Gastrocnemius medialis (tissue), 4 donors: ENCODE data around the gene PKP4.

Experiments used
- POLR2A ChIP-seq, 2 donors: fragments of 450-650 bp; IDR thresholded peaks; one replicate each; pipeline ENCODE4 v1.6.1; 2017; ENCODE audit warnings: antibody characterized with exemption in 2 of 2, mild to moderate bottlenecking in 2 of 2, moderate library complexity in 2 of 2
- TF ChIP-seq, protein P1 (sequence below), 5 experiments: fragments of 450-650 bp in 3 of 5; fragments of 200-600 bp in 2 of 5; sonication (generic) in 2 of 5; IDR thresholded peaks in 4 of 5; conservative IDR thresholded peaks in 1 of 5; 1 replicate in 4 of 5; 2 replicates in 1 of 5; pipeline ENCODE4 v1.5.1; 2016 to 2019; ENCODE audit warnings: antibody characterized with exemption in 5 of 5, mild to moderate bottlenecking in 3 of 5, moderate library complexity in 3 of 5

DNA sequence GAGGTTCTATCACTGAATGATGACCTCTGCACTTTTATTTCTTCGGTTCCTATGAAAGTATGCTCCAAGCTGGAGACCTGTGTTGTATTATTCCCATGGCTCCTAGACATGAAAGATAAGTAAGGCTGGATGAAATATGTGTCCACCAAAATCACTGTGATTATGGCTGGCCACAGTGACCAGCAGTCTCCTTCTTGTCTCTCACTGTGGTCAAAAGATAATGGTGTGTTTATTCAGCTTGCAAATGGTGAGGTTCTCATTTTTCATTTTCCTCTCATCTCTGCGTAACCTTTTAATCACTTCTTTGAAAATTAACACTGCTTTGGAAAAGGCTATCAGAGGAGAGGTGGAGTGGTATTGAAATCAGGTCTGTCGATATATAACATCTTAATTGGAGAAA is 230.6 kb downstream of the PKP4 start:
- TF ChIP-seq, protein P1, sequence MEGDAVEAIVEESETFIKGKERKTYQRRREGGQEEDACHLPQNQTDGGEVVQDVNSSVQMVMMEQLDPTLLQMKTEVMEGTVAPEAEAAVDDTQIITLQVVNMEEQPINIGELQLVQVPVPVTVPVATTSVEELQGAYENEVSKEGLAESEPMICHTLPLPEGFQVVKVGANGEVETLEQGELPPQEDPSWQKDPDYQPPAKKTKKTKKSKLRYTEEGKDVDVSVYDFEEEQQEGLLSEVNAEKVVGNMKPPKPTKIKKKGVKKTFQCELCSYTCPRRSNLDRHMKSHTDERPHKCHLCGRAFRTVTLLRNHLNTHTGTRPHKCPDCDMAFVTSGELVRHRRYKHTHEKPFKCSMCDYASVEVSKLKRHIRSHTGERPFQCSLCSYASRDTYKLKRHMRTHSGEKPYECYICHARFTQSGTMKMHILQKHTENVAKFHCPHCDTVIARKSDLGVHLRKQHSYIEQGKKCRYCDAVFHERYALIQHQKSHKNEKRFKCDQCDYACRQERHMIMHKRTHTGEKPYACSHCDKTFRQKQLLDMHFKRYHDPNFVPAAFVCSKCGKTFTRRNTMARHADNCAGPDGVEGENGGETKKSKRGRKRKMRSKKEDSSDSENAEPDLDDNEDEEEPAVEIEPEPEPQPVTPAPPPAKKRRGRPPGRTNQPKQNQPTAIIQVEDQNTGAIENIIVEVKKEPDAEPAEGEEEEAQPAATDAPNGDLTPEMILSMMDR (IDR thresholded peaks at IDR 0.05 in 4 of 5, conservative IDR thresholded peaks at IDR 0.05 in 1 of 5), result no peak
- TF ChIP-seq POLR2A (IDR thresholded peaks at IDR 0.05), result no peak
